22Rv1 (cell line): ENCODE data around the gene SZT2.

Experiments
- ZFX ChIP-seq: fragments of 450-650 bp; IDR thresholded peaks from 2 replicates; pipeline ENCODE4 v1.6.1; 2017; ENCODE audit warnings: antibody characterized with exemption, borderline replicate concordance
- TF ChIP-seq, protein P1 (sequence below): fragments of 450-650 bp; IDR thresholded peaks from 2 replicates; pipeline ENCODE4 v1.5.1; 2017; ENCODE audit warnings: mild to moderate bottlenecking

DNA sequence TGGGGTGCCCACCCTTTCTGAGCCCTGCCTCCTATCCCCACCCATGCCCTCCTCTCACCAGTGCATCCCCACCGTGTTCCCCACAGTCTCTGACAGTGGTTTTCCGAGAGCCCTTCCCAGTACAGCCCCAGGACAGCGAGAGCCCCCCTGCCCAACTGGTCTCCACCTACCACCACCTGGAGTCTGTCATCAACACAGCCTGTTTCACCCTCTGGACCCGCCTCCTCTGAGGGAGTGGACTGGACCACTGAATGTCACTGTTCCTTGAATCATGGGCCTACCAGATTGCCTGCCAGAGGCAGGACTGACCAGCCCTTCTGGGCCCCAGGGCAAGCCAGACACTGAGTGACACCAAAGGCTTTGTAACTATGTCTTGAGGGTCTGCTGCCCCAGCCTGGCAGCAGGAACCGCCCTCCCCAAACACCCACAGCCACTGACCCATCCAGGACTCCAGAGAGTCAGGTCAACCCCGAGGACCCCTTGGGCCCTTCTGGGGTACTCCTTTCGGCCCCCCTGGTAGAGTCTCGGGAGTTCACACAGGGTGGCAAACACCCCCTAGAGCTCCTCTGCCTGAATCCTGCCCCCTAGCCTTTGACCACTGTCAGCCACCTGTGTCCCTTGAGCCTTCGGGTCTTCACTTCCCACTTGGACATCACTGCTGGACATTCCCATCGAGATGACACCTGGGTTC lies 60.7 kb downstream of the SZT2 start:
- TF ChIP-seq, protein P1, sequence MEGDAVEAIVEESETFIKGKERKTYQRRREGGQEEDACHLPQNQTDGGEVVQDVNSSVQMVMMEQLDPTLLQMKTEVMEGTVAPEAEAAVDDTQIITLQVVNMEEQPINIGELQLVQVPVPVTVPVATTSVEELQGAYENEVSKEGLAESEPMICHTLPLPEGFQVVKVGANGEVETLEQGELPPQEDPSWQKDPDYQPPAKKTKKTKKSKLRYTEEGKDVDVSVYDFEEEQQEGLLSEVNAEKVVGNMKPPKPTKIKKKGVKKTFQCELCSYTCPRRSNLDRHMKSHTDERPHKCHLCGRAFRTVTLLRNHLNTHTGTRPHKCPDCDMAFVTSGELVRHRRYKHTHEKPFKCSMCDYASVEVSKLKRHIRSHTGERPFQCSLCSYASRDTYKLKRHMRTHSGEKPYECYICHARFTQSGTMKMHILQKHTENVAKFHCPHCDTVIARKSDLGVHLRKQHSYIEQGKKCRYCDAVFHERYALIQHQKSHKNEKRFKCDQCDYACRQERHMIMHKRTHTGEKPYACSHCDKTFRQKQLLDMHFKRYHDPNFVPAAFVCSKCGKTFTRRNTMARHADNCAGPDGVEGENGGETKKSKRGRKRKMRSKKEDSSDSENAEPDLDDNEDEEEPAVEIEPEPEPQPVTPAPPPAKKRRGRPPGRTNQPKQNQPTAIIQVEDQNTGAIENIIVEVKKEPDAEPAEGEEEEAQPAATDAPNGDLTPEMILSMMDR, result no peak
- TF ChIP-seq ZFX, result no peak
